Measurements from ENCODE around the gene ARSH. TPM values are rescaled to one million over a fixed set of nuclear protein-coding genes. Genes with fewer than 3 reads are reported as not detected.

ARSH gene
- total and polyA plus RNA-seq, 9 of the 15 experiments (the other 6 are each of a cell fraction or from before 2014, with no cell fraction given): not detected

GRCh38 chrX:3024176-3024575 lies 17.8 kb downstream of the ARSH start:
- in situ Hi-C loops (cut with MboI) (no loop called here), intact Hi-C loops (cut with micrococcal nuclease) (no loop called here)
- ChIA-PET CTCF (ENCODE audit: low intra/inter-chr PET ratio) (no interaction called here), POLR2A (no interaction called here)
- no peaks in the 10 kb centered on the region; a peak in 1 of 5 replicates for H3K4me1 ChIP-seq (replicated peaks in 1 of 2; ENCODE audit: control insufficient read depth in 2 of 2, insufficient read depth in 2 of 2, low read length in 2 of 2)
- peaks cover 0 to 7% of the 10 kb centered on the region in 2 experiments; a peak in 3 of 5 replicates for H3K27me3 ChIP-seq (ENCODE audit: control insufficient read depth in 2 of 2, insufficient read depth in 2 of 2, low read length in 2 of 2)
- no peak for FAIRE-seq
- no peak overlapping the region for H3K4me3 ChIP-seq
- H3K36me3 ChIP-seq (ENCODE audit: control insufficient read depth, insufficient read depth, low read length): no peaks in the 10 kb centered on the region
- DNase-seq (ENCODE audit: extremely low read depth in 1 of 4, low spot score in 3 of 4): no peak
- no peak overlapping the region for H2AFZ ChIP-seq (ENCODE audit: low read depth, low read length)
- H3K27ac ChIP-seq (ENCODE audit: extremely low read depth, low read depth, low read length): no peak overlapping the region
- no peaks in the 10 kb centered on the region for H3K79me2 ChIP-seq (ENCODE audit: control insufficient read depth, insufficient read depth, low read length)
- no peaks in the 10 kb centered on the region for H3K9me1 ChIP-seq (ENCODE audit: control insufficient read depth, insufficient read depth, low read length)
- H3K9ac ChIP-seq (ENCODE audit: insufficient read depth in 1 of 2, low read depth in 2 of 2, low read length in 2 of 2): no peak overlapping the region
- H3K4me2 ChIP-seq (ENCODE audit: insufficient read depth, low read length): no peak overlapping the region
- H3K9me3 ChIP-seq (replicated peaks; ENCODE audit: control insufficient read depth, insufficient read depth, low read depth, low read length): no peaks in the 10 kb centered on the region
- no peaks in the 10 kb centered on the region for H4K20me1 ChIP-seq (replicated peaks; ENCODE audit: control insufficient read depth, insufficient read depth, low read length)
- WGBS (ENCODE audit: insufficient coverage, low coverage, missing lambda C conversion rate): 2% methylated on average over 7 of the region's 8 CpGs
- no TSS peak for BruUV-seq (replicated peaks)
- ATAC-seq: no peak
- TF ChIP-seq, protein P1, sequence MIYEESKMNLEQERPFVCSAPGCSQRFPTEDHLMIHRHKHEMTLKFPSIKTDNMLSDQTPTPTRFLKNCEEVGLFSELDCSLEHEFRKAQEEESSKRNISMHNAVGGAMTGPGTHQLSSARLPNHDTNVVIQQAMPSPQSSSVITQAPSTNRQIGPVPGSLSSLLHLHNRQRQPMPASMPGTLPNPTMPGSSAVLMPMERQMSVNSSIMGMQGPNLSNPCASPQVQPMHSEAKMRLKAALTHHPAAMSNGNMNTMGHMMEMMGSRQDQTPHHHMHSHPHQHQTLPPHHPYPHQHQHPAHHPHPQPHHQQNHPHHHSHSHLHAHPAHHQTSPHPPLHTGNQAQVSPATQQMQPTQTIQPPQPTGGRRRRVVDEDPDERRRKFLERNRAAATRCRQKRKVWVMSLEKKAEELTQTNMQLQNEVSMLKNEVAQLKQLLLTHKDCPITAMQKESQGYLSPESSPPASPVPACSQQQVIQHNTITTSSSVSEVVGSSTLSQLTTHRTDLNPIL (CRISPR knock-in tag; IDR thresholded peaks at IDR 0.05): no peak
- TF ChIP-seq, protein P2, sequence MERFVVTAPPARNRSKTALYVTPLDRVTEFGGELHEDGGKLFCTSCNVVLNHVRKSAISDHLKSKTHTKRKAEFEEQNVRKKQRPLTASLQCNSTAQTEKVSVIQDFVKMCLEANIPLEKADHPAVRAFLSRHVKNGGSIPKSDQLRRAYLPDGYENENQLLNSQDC (CRISPR knock-in tag; IDR thresholded peaks at IDR 0.05): no peak
- TF ChIP-seq NONO (IDR thresholded peaks at IDR 0.05; ENCODE audit: low read depth in 2 of 2, low read length in 1 of 2) (no peak), XRCC5 (IDR thresholded peaks at IDR 0.05; ENCODE audit: low read depth, low read length) (no peak), ZNF354B (CRISPR knock-in tag; IDR thresholded peaks at IDR 0.05) (no peak), RBM22 (IDR thresholded peaks at IDR 0.05; ENCODE audit: low read depth, low read length, poor library complexity, severe bottlenecking) (no peak), ZBTB5 (IDR thresholded peaks at IDR 0.05) (no peak), ZNF282 (CRISPR knock-in tag; IDR thresholded peaks at IDR 0.05) (no peak), CREM (IDR thresholded peaks at IDR 0.05; ENCODE audit: low read depth) (no peak), ZNF174 (CRISPR knock-in tag; IDR thresholded peaks at IDR 0.05) (no peak), NR2C1 (IDR thresholded peaks at IDR 0.05) (no peak), NR2C1 (tag; IDR thresholded peaks at IDR 0.05) (no peak)
- TF ChIP-seq, protein P3, sequence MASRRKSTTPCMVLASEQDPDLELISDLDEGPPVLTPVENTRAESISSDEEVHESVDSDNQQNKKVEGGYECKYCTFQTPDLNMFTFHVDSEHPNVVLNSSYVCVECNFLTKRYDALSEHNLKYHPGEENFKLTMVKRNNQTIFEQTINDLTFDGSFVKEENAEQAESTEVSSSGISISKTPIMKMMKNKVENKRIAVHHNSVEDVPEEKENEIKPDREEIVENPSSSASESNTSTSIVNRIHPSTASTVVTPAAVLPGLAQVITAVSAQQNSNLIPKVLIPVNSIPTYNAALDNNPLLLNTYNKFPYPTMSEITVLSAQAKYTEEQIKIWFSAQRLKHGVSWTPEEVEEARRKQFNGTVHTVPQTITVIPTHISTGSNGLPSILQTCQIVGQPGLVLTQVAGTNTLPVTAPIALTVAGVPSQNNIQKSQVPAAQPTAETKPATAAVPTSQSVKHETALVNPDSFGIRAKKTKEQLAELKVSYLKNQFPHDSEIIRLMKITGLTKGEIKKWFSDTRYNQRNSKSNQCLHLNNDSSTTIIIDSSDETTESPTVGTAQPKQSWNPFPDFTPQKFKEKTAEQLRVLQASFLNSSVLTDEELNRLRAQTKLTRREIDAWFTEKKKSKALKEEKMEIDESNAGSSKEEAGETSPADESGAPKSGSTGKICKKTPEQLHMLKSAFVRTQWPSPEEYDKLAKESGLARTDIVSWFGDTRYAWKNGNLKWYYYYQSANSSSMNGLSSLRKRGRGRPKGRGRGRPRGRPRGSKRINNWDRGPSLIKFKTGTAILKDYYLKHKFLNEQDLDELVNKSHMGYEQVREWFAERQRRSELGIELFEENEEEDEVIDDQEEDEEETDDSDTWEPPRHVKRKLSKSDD (conservative IDR thresholded peaks at IDR 0.05; ENCODE audit: low read length): no peak

Measured in K562 (cell line).